Panc1 (cell line): ENCODE data around the gene ACTR8. TPM values are rescaled to one million over a fixed set of nuclear protein-coding genes. Genes with fewer than 3 reads are reported as not detected.

Experiments used
- ATAC-seq: fragments of 200-7000 bp; cut with Tn5 transposase; 2 replicates; pipeline ENCODE4 v1.9.1; 2020; ENCODE audit warnings: mild to moderate bottlenecking, moderate library complexity
- BruUV-seq: library from RNA; stranded (reverse); fragments of 400-500 nt; replicated peaks from 2 replicates; lab custom pipeline; 2021; lab: Mats Ljungman, UMichigan
- CTCF ChIA-PET: fragments of 300-600 bp; sonication (Branson Sonifier 250); formaldehyde crosslinking; loops from one replicate; lab custom pipeline; 2022; ENCODE audit warnings: antibody characterized with exemption; lab: Charles Lee
- POLR2A ChIA-PET: fragments of 300-600 bp; sonication (Branson Sonifier 250); formaldehyde crosslinking; loops from one replicate; lab custom pipeline; 2022; ENCODE audit warnings: antibody characterized with exemption; lab: Charles Lee
- DNase-seq: peaks from one replicate; pipeline ENCODE4 v3.0.0-alpha.2; 2010; ENCODE audit warnings: low read depth, low spot score
- H3K27ac ChIP-seq: 2 replicates; pipeline ENCODE4 v1.5.1; 2011; ENCODE audit warnings: mild to moderate bottlenecking, low read length, inconsistent platforms
- H3K27me3 ChIP-seq: fragments of 200-500 bp; sonication (Bioruptor generic); 2 replicates; pipeline ENCODE4 v1.6.0; 2014; ENCODE audit warnings: low read length, inconsistent platforms; ENCODE audit not compliant: control insufficient read depth, insufficient read depth
- H3K36me3 ChIP-seq: fragments of 200-500 bp; sonication (Bioruptor generic); 2 replicates; pipeline ENCODE4 v1.5.1; 2014; ENCODE audit warnings: inconsistent platforms, mild to moderate bottlenecking, low read length, moderate library complexity; ENCODE audit not compliant: control insufficient read depth, insufficient read depth
- H3K4me1 ChIP-seq: 2 replicates; pipeline ENCODE4 v1.5.1; 2011; ENCODE audit warnings: inconsistent platforms, mild to moderate bottlenecking, low read length, moderate library complexity; ENCODE audit not compliant: control insufficient read depth, insufficient read depth
- H3K4me3 ChIP-seq, 2 experiments: 2 replicates each; pipeline ENCODE4 v1.5.1; 2011 to 2012; ENCODE audit warnings: low read depth in 2 of 2, low read length in 2 of 2, mild to moderate bottlenecking in 2 of 2, inconsistent platforms in 1 of 2, moderate library complexity in 1 of 2
- H3K9me3 ChIP-seq: fragments of 200-500 bp; sonication (Bioruptor generic); 2 replicates; pipeline ENCODE4 v1.5.1; 2014; ENCODE audit warnings: low read depth, mild to moderate bottlenecking, inconsistent platforms, low read length, moderate library complexity; ENCODE audit not compliant: control insufficient read depth, insufficient read depth
- POLR2AphosphoS5 ChIP-seq: IDR thresholded peaks from 2 replicates; pipeline ENCODE4 v1.6.1; 2012; ENCODE audit warnings: mild to moderate bottlenecking, low read depth, low read length, moderate library complexity
- SIN3A ChIP-seq: IDR thresholded peaks from 2 replicates; pipeline ENCODE4 v1.6.1; 2012; ENCODE audit warnings: low read depth, mild to moderate bottlenecking, low read length, moderate library complexity, borderline replicate concordance; ENCODE audit not compliant: insufficient read depth
- TCF7L2 ChIP-seq: IDR thresholded peaks from 2 replicates; pipeline ENCODE4 v1.6.1; 2011; ENCODE audit warnings: mild to moderate bottlenecking, low read depth, low read length, inconsistent platforms
- in situ Hi-C: cut with HindIII; loops from 2 replicates; pipeline ENCODE4 v1.10.0; 2016; ENCODE audit warnings: low sequenced_read_pairs, low pct_unique_long_range_greater_than_20kb
- intact Hi-C: fragments of 100-400 bp; cut with micrococcal nuclease; formaldehyde crosslinking; loops from one replicate; pipeline ENCODE4 v1.10.0; 2022; ENCODE audit not compliant: unreplicated experiment
- total RNA-seq: library from RNA; stranded (reverse); gene quantifications from one replicate; pipeline ENCODE4 v1.2.1, GENCODE V29; 2021; ENCODE audit not compliant: unreplicated experiment
- TF ChIP-seq, protein P1 (sequence below): fragments of 450-650 bp; IDR thresholded peaks from 2 replicates; pipeline ENCODE4 v1.5.1; 2017; ENCODE audit warnings: mild to moderate bottlenecking
- TF ChIP-seq, protein P2 (sequence below), 2 experiments: IDR thresholded peaks; 2 replicates each; pipeline ENCODE4 v1.6.1; 2011 to 2012; ENCODE audit warnings: low read depth in 2 of 2, control low read depth in 1 of 2, low read length in 1 of 2, mild to moderate bottlenecking in 1 of 2, moderate library complexity in 1 of 2; ENCODE audit not compliant: insufficient read depth in 1 of 2

Gene ACTR8
- total RNA-seq, 1 experiment from 2014 or later: 26.2 TPM

DNA sequence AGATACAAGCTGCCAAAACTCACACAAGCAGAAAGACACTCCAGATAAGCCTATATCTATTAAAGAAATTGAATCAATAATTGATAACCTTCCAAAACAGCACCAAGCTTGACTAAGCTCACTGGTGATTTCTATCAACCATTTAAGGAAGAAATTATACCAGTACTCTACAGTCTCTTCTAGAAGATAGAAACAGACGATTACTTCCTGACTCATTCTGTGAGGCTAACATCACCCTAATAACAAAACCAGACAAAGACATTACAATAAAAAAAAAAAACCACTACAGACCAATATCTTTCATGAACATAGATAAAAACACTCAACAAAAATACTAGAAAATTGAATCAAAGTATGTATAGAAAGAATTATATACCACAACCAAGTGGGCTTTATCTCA lies 55.9 kb downstream of the ACTR8 start:
- no TSS peak for BruUV-seq
- no peaks in the 10 kb centered on the region for H3K4me1 ChIP-seq
- POLR2A ChIA-PET: no interaction called here
- CTCF ChIA-PET: no interaction called here
- H3K27me3 ChIP-seq: no peaks in the 10 kb centered on the region
- no peak for TF ChIP-seq TCF7L2
- TF ChIP-seq, protein P1, sequence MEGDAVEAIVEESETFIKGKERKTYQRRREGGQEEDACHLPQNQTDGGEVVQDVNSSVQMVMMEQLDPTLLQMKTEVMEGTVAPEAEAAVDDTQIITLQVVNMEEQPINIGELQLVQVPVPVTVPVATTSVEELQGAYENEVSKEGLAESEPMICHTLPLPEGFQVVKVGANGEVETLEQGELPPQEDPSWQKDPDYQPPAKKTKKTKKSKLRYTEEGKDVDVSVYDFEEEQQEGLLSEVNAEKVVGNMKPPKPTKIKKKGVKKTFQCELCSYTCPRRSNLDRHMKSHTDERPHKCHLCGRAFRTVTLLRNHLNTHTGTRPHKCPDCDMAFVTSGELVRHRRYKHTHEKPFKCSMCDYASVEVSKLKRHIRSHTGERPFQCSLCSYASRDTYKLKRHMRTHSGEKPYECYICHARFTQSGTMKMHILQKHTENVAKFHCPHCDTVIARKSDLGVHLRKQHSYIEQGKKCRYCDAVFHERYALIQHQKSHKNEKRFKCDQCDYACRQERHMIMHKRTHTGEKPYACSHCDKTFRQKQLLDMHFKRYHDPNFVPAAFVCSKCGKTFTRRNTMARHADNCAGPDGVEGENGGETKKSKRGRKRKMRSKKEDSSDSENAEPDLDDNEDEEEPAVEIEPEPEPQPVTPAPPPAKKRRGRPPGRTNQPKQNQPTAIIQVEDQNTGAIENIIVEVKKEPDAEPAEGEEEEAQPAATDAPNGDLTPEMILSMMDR: no peak
- TF ChIP-seq, protein P2, sequence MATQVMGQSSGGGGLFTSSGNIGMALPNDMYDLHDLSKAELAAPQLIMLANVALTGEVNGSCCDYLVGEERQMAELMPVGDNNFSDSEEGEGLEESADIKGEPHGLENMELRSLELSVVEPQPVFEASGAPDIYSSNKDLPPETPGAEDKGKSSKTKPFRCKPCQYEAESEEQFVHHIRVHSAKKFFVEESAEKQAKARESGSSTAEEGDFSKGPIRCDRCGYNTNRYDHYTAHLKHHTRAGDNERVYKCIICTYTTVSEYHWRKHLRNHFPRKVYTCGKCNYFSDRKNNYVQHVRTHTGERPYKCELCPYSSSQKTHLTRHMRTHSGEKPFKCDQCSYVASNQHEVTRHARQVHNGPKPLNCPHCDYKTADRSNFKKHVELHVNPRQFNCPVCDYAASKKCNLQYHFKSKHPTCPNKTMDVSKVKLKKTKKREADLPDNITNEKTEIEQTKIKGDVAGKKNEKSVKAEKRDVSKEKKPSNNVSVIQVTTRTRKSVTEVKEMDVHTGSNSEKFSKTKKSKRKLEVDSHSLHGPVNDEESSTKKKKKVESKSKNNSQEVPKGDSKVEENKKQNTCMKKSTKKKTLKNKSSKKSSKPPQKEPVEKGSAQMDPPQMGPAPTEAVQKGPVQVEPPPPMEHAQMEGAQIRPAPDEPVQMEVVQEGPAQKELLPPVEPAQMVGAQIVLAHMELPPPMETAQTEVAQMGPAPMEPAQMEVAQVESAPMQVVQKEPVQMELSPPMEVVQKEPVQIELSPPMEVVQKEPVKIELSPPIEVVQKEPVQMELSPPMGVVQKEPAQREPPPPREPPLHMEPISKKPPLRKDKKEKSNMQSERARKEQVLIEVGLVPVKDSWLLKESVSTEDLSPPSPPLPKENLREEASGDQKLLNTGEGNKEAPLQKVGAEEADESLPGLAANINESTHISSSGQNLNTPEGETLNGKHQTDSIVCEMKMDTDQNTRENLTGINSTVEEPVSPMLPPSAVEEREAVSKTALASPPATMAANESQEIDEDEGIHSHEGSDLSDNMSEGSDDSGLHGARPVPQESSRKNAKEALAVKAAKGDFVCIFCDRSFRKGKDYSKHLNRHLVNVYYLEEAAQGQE (IDR thresholded peaks at IDR 0.05; ENCODE audit: insufficient read depth in 1 of 2, low read depth in 2 of 2, low read length in 1 of 2): no peak
- no peak for TF ChIP-seq SIN3A
- no peak for TF ChIP-seq POLR2AphosphoS5
- no peaks in the 10 kb centered on the region for H3K36me3 ChIP-seq
- H3K27ac ChIP-seq: no peak overlapping the region
- H3K9me3 ChIP-seq: no peaks in the 10 kb centered on the region
- H3K4me3 ChIP-seq: no peak overlapping the region
- in situ Hi-C loops: no loop called here
- DNase-seq (no peak), ATAC-seq (no peak)
- intact Hi-C loops: no loop called here

DNA sequence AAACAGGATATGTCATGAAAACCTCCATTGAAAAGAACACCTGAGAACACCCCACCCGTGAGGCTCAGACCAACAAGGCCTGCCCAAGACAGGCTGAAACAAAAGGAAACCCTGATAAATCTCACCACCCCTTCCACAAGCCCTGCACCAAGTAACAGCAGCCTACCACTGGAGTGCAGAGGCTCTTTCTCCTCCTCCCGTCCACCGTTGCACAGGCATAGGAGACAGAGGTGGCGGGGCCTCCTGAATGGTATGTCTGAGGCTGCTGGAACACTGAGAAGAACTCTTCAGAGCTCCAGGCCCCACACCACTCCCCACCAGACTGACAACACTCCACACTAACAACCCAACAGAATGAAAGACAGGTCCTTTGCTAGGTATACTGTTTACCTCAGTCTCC lies 57.2 kb downstream of the ACTR8 start:
- ChIA-PET CTCF (no interaction called here), POLR2A (no interaction called here)
- Histone ChIP-seq H3K4me3 (no peak overlapping the region), H3K27ac (no peak overlapping the region), H3K36me3 (no peaks in the 10 kb centered on the region), H3K27me3 (no peaks in the 10 kb centered on the region), H3K9me3 (no peaks in the 10 kb centered on the region), H3K4me1 (no peaks in the 10 kb centered on the region)
- intact Hi-C loops: no loop called here
- DNase-seq (no peak), ATAC-seq (no peak)
- no TSS peak for BruUV-seq
- TF ChIP-seq, protein P2 (IDR thresholded peaks at IDR 0.05; ENCODE audit: insufficient read depth in 1 of 2, low read depth in 2 of 2, low read length in 1 of 2): no peak
- TF ChIP-seq TCF7L2 (no peak), POLR2AphosphoS5 (no peak), SIN3A (no peak)
- TF ChIP-seq, protein P1: no peak
- in situ Hi-C loops: no loop called here
